H9 (cell line): ENCODE data around the gene PHF21A. TPM values are rescaled to one million over a fixed set of nuclear protein-coding genes. Genes with fewer than 3 reads are reported as not detected.

ENCODE experiments used
- DNase-seq: peaks from one replicate; pipeline ENCODE4 v3.0.0-alpha.2; 2017
- H2AFZ ChIP-seq: one replicate; pipeline ENCODE4 v1.6.1; 2013; ENCODE audit warnings: mild to moderate bottlenecking, low read length, control low read depth, moderate library complexity
- H2AK5ac ChIP-seq: 2 replicates; pipeline ENCODE4 v1.6.1; 2013; ENCODE audit warnings: low read length, control low read depth, mixed read lengths; ENCODE audit not compliant: insufficient read length
- H2BK120ac ChIP-seq: one replicate; pipeline ENCODE4 v1.6.1; 2013; ENCODE audit warnings: low read depth, mild to moderate bottlenecking, low read length, control low read depth, inconsistent platforms; ENCODE audit not compliant: poor library complexity, severe bottlenecking
- H2BK12ac ChIP-seq: 2 replicates; pipeline ENCODE4 v1.6.1; 2013; ENCODE audit warnings: low read length, control low read depth, mixed read lengths, low read depth; ENCODE audit not compliant: insufficient read length
- H2BK15ac ChIP-seq: 2 replicates; pipeline ENCODE4 v1.6.1; 2013; ENCODE audit warnings: low read depth, low read length, control low read depth
- H2BK20ac ChIP-seq: one replicate; pipeline ENCODE4 v1.6.1; 2013; ENCODE audit warnings: low read depth, mild to moderate bottlenecking, low read length, control low read depth, inconsistent platforms; ENCODE audit not compliant: poor library complexity, severe bottlenecking
- H2BK5ac ChIP-seq: 2 replicates; pipeline ENCODE4 v1.6.1; 2013; ENCODE audit warnings: low read length, control low read depth, mixed read lengths; ENCODE audit not compliant: insufficient read length
- H3K14ac ChIP-seq: 2 replicates; pipeline ENCODE4 v1.6.1; 2013; ENCODE audit warnings: low read length, control low read depth; ENCODE audit not compliant: insufficient read depth
- H3K18ac ChIP-seq: 2 replicates; pipeline ENCODE4 v1.6.1; 2013; ENCODE audit warnings: low read depth, mild to moderate bottlenecking, mixed read lengths, low read length, control low read depth; ENCODE audit not compliant: insufficient read length
- H3K23ac ChIP-seq: 2 replicates; pipeline ENCODE4 v1.6.1; 2013; ENCODE audit warnings: low read length, control low read depth, mixed read lengths, low read depth; ENCODE audit not compliant: insufficient read length
- H3K23me2 ChIP-seq: 2 replicates; pipeline ENCODE4 v1.6.1; 2013; ENCODE audit warnings: low read depth, mild to moderate bottlenecking, mixed read lengths, low read length, control low read depth; ENCODE audit not compliant: insufficient read length, poor library complexity, severe bottlenecking
- H3K27ac ChIP-seq: 2 replicates; pipeline ENCODE4 v1.5.1; 2013; ENCODE audit warnings: low read length, control low read depth, mixed read lengths, low read depth; ENCODE audit not compliant: insufficient read length
- H3K27me3 ChIP-seq: 2 replicates; pipeline ENCODE4 v1.6.1; 2013; ENCODE audit warnings: low read length, control low read depth, inconsistent platforms; ENCODE audit not compliant: insufficient read depth
- H3K4ac ChIP-seq: 2 replicates; pipeline ENCODE4 v1.6.1; 2013; ENCODE audit warnings: low read depth, mild to moderate bottlenecking, control low read depth, inconsistent platforms, low read length, moderate library complexity
- H3K4me1 ChIP-seq: 2 replicates; pipeline ENCODE4 v1.6.1; 2013; ENCODE audit warnings: low read length, control low read depth, inconsistent platforms; ENCODE audit not compliant: insufficient read depth
- H3K4me2 ChIP-seq: 2 replicates; pipeline ENCODE4 v1.6.1; 2013; ENCODE audit warnings: low read length, control low read depth, mixed read lengths; ENCODE audit not compliant: insufficient read length, insufficient read depth
- H3K56ac ChIP-seq: 2 replicates; pipeline ENCODE4 v1.6.1; 2013; ENCODE audit warnings: low read depth, mild to moderate bottlenecking, mixed read lengths, low read length, control low read depth; ENCODE audit not compliant: insufficient read length
- H3K79me1 ChIP-seq: 2 replicates; pipeline ENCODE4 v1.6.1; 2013; ENCODE audit warnings: low read depth, mild to moderate bottlenecking, moderate library complexity, low read length, control low read depth, inconsistent platforms; ENCODE audit not compliant: insufficient read depth, poor library complexity, severe bottlenecking
- H3K79me2 ChIP-seq: 2 replicates; pipeline ENCODE4 v1.6.1; 2013; ENCODE audit warnings: low read length, control low read depth, inconsistent platforms; ENCODE audit not compliant: insufficient read depth
- H3K9ac ChIP-seq: 2 replicates; pipeline ENCODE4 v1.6.1; 2013; ENCODE audit warnings: low read length, control low read depth, mixed read lengths; ENCODE audit not compliant: insufficient read length; ENCODE audit errors: extremely low read depth
- H3K9me3 ChIP-seq: one replicate; pipeline ENCODE4 v1.6.1; 2013; ENCODE audit warnings: low read depth, low read length, inconsistent platforms; ENCODE audit not compliant: control insufficient read depth
- H3T11ph ChIP-seq: one replicate; pipeline ENCODE4 v1.6.1; 2013; ENCODE audit warnings: mild to moderate bottlenecking, low read length, control low read depth, inconsistent platforms
- H4K20me1 ChIP-seq: one replicate; pipeline ENCODE4 v1.6.1; 2013; ENCODE audit not compliant: control insufficient read depth, insufficient read length, insufficient read depth
- H4K5ac ChIP-seq: 2 replicates; pipeline ENCODE4 v1.6.1; 2013; ENCODE audit warnings: low read depth, mild to moderate bottlenecking, mixed read lengths, low read length, control low read depth; ENCODE audit not compliant: insufficient read length
- H4K8ac ChIP-seq: replicated peaks from 2 replicates; pipeline ENCODE4 v1.6.1; 2013; ENCODE audit warnings: low read length, control low read depth, mixed read lengths, low read depth; ENCODE audit not compliant: insufficient read length
- H4K91ac ChIP-seq: 2 replicates; pipeline ENCODE4 v1.6.1; 2013; ENCODE audit warnings: low read depth, mild to moderate bottlenecking, moderate library complexity, mixed read lengths, low read length, control low read depth; ENCODE audit not compliant: insufficient read length
- H3K27ac Mint-ChIP-seq, 3 experiments: 2 replicates in 2 of 3; 3 replicates in 1 of 3; pipeline ENCODE4 v1.8.0; 2020 to 2021; ENCODE audit warnings: mixed read lengths in 3 of 3, mild to moderate bottlenecking in 1 of 3, moderate library complexity in 1 of 3
- H3K27me3 Mint-ChIP-seq: 2 replicates; pipeline ENCODE4 v1.8.0; 2021; ENCODE audit warnings: low read depth, mild to moderate bottlenecking, moderate library complexity, mixed read lengths
- H3K36me3 Mint-ChIP-seq, 3 experiments: 2 replicates in 2 of 3; 3 replicates in 1 of 3; pipeline ENCODE4 v1.8.0; 2020 to 2021; ENCODE audit warnings: low read depth in 3 of 3, mixed read lengths in 3 of 3; ENCODE audit not compliant: insufficient read depth in 1 of 3
- H3K4me1 Mint-ChIP-seq, 2 experiments: 2 replicates each; pipeline ENCODE4 v1.8.0; 2020; ENCODE audit warnings: mixed read lengths in 2 of 2
- H3K4me3 Mint-ChIP-seq, 2 experiments: 2 replicates in 1 of 2; 3 replicates in 1 of 2; pipeline ENCODE4 v1.8.0; 2020 to 2021; ENCODE audit warnings: mild to moderate bottlenecking in 2 of 2, mixed read lengths in 2 of 2, moderate library complexity in 1 of 2
- H3K9me3 Mint-ChIP-seq, 2 experiments: 2 replicates in 1 of 2; 3 replicates in 1 of 2; pipeline ENCODE4 v1.8.0; 2020; ENCODE audit warnings: mild to moderate bottlenecking in 2 of 2, mixed read lengths in 2 of 2, moderate library complexity in 1 of 2
- WGBS: extraction: QIAGEN DNeasy Blood & Tissue Kit; methylation state at CpG from one replicate; pipeline ENCODE4 v1.1.7; 2013; ENCODE audit warnings: missing lambda C conversion rate, low lambda C conversion rate, mixed read lengths; ENCODE audit not compliant: insufficient read length; ENCODE audit errors: extremely low coverage; 5-methylcytosine and 5-hydroxymethylcytosine counted together
- total RNA-seq: library from RNA; stranded (reverse); gene quantifications from 2 replicates; pipeline ENCODE4 v1.2.1, GENCODE V29; 2021
- TF ChIP-seq, protein P1 (sequence below): fragments of 200-600 bp; sonication (generic); conservative IDR thresholded peaks from 3 replicates; pipeline ENCODE4 v1.8.0; 2021; ENCODE audit warnings: antibody characterized with exemption, mild to moderate bottlenecking

The PHF21A gene
- total RNA-seq, 1 experiment from 2014 or later, result 33.8 TPM

- Histone ChIP-seq H2BK5ac (no peak overlapping the region), H3K27ac (no peak overlapping the region), H4K20me1 (no peaks in the 10 kb centered on the region), H3K14ac (no peak overlapping the region), H4K91ac (no peak overlapping the region), H2BK20ac (no peak overlapping the region), H2BK15ac (no peak overlapping the region), H4K5ac (no peak overlapping the region), H3K27me3 (no peaks in the 10 kb centered on the region), H3K4me2 (no peak overlapping the region), H3T11ph (no peak overlapping the region), H2AK5ac (no peak overlapping the region), H3K79me1 (no peaks in the 10 kb centered on the region), H3K4me1 (no peaks in the 10 kb centered on the region), H2BK12ac (no peak overlapping the region), H3K18ac (no peak overlapping the region), H3K9ac (no peak overlapping the region), H4K8ac (no peak overlapping the region), H3K4ac (no peak overlapping the region), H3K56ac (no peak overlapping the region), H3K23ac (no peak overlapping the region), H2AFZ (no peak overlapping the region), H3K9me3 (no peaks in the 10 kb centered on the region), H3K79me2 (no peaks in the 10 kb centered on the region), H2BK120ac (no peak overlapping the region), H3K23me2 (no peaks in the 10 kb centered on the region)
- no CpG with 5 or more reads among the region's 3 CpGs for WGBS
- no peak for DNase-seq
- H3K27ac Mint-ChIP-seq, result peak overlapping the region in 1 of 3 experiments; percentile 67; a peak in 2 of 7 replicates
- H3K27me3 Mint-ChIP-seq, result no peaks in the 10 kb centered on the region
- TF ChIP-seq, protein P1, sequence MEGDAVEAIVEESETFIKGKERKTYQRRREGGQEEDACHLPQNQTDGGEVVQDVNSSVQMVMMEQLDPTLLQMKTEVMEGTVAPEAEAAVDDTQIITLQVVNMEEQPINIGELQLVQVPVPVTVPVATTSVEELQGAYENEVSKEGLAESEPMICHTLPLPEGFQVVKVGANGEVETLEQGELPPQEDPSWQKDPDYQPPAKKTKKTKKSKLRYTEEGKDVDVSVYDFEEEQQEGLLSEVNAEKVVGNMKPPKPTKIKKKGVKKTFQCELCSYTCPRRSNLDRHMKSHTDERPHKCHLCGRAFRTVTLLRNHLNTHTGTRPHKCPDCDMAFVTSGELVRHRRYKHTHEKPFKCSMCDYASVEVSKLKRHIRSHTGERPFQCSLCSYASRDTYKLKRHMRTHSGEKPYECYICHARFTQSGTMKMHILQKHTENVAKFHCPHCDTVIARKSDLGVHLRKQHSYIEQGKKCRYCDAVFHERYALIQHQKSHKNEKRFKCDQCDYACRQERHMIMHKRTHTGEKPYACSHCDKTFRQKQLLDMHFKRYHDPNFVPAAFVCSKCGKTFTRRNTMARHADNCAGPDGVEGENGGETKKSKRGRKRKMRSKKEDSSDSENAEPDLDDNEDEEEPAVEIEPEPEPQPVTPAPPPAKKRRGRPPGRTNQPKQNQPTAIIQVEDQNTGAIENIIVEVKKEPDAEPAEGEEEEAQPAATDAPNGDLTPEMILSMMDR, result no peak
- H3K4me1 Mint-ChIP-seq, result peaks cover 17 to 24% of the 10 kb centered on the region in 2 experiments
- H3K4me3 Mint-ChIP-seq, result no peak overlapping the region
- peaks cover 4% of the 10 kb centered on the region in 3 experiments for H3K36me3 Mint-ChIP-seq
- H3K9me3 Mint-ChIP-seq, result no peaks in the 10 kb centered on the region; a peak in 1 of 5 replicates
Observed at GRCh38 chr11:46065681-46066080, 55.6 kb downstream of the PHF21A start.
